Measurements from ENCODE around the gene ADPRS.

ADPRS gene

DNA sequence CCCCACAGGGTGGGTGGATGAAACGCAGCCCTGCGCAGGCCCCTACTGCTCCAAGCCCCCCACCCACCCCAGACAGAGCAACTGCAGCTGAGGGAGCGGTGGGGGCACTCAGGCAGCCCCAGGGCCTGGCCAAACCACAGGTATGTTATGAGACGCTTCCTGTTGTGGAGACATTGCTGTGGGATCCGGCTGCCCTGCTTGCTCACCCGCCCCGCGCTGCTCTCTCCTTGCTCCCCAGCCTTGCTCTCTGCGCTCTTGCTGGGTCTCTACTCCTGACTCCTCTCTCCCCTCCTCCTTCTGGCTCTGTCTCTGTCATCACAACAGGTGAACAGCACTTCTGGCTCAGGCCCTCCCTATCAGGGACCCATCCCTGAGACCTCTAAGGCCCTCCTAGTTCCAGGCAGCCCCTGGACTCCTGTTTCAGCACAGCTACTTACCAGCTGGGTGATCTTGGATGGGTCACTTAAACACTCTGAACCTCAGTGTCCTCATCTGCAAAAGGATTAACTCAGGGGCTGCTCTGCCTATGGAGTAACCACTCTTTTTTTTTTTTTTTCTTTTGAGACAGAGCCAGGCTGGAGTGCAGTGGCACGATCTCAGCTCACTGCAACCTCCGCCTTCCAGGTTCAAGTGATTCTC is 20.5 kb downstream of the ADPRS start:
- peak; percentile 46 for DNase-seq

DNA sequence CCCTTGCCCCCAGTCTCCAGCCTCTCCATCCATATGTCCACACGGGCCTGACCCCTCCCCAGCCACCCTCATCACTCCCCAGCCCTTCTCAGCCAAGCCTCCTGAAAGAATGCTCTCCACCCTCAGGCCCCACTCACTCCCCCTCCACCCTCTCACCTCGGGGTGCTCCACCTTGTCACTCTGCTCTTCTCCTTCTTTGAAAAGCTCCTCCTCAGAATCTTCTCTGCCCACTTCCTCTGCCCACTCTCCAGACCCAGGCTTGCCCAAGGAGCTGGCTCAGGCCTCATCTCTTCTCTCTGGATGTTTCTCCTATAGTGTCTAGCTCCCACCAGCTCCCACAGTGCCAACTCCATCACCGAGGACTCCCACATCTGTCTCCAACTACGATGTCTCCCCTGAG is 22.5 kb downstream of the ADPRS start:
- DNase-seq, result no peak

GRCh38 chr1:36112823-36113222 is 24.1 kb downstream of the ADPRS start:
- DNase-seq, result no peak

- DNase-seq, result no peak
Observed at GRCh38 chr1:36114371-36114770, 25.7 kb downstream of the ADPRS start.

DNA sequence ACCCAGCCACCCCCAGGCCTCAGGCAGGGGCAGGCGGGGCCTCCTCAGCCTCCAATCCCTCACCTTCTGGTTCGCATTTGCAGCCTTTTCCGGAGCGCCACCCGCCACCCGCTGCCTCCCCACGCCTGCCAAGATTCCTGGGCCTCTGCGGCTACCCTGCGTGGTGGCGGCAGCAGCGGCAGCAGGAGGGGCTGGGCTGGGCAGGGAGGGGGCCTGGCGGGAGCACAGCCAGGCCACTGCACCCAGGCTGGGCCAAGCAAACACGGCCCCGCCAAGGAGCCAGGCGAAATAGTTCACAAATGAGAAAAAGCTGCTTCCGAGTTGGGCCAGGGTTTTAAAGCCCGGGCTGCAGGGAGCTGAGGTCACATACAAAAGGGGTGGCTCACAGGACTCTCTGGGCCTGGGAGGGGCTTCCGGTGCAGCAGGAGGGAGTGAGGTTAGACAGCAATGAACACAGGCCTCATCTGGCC is 26.5 kb downstream of the ADPRS start:
- DNase-seq, result no peak

DNA sequence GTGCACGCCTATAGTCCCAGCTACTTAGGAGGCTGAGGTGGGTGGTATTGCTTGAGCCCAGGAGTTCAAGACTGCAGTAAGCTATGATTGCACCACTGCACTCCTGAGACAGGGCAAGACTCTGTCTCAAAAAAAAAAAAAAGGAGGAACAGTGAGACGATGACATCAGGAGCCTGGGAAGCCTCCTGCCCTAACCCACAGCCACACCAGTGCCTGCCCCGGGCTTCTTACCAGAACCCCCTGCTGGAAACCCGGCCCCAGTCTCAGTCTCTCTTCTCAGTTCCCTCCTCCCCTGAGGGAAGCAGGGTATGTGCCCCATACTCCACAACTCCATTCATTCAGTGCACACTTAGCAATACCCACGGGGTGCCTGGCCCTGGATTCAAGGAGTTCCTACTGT is 27.2 kb downstream of the ADPRS start:
- no peak for DNase-seq

DNA sequence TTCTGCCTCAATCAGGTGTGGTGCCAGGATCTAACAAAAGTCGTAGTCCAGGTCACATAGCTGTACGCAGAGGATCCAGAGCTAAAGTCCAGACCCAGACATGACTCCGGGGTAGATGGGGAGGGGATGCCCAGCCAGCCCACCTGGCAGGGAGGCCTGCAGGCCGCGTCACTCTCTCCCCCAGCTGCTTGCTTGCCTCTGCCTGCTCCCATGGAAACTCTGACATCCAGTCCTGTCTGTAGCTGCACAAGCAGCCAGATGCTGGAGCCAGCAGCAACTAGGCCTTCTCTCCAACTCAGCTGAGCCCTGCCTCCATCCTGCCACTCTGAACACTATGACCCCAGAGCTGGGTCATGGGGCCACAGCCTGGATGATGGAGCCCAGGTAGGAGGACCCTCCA is 28.2 kb downstream of the ADPRS start:
- no peak for DNase-seq

GRCh38 chr1:36118447-36119204 is 29.9 kb downstream of the ADPRS start:
- no peak for DNase-seq

GRCh38 chr1:36119456-36119855 is 30.8 kb downstream of the ADPRS start:
- DNase-seq, result no peak

DNA sequence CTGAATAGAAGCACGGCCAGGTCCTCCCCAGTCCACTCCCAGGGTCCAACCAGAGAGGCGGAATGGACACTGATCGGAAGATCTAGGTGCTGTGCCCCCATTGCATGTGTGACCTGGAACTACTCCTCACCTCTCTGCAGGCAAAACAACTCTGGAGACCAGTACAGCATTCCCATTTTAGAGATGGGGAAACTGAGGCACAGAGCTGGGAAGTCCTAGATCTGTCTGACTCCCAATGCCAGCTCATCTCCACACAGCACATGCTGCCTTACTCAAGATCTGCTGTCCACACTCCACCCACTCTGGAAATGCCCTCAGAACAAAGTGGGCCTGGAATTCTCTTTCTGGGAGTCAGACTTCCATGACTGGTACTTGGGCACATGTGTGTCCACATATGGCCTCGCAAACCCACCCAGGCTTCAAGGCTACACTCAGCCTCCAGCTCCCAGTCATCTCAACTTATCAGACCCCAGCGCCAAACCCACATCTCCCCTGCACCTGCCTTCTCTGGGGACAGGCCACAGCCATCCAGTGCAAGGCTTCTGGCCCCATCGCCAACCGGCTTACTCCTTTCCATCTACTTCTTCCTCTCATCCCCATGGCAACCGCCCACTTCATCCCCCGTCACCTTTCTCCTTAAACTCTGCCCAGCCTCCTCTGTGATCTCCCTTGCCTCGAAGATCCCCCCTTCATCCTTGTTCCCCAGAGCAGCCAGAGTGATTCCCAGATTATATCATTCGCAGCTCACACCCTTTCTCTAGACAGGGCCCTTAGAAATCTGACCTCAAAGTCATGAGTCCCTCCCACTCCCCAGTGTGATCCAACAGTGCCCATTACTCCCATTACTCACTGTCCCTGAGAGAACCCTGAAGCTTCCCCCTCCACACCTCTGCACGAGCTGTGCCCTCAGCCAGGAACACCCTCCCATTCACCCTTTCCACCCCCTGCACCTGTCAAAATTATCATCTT is 33.7 kb downstream of the ADPRS start:
- DNase-seq, result no peak

DNA sequence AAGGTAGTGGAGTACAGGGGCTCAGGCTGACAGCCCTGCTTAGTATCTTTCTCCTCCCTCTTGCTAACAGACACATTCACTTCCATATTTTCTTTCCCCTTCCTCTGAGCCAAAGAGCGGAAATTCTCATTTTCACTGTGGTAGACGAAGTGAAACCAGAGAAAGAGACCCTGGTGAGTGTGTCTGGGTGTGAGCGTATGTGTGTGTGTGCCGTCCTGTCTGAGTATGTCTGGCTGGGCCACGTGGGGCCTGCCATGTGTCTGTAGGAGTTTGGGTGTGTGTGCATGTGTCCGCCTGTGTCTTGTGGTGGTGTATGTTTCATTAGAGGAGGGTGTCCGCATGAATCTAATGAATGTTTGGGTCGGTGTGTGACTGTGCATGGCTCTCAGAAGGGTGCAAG is 34.7 kb downstream of the ADPRS start:
- no peak for DNase-seq

- no peak for DNase-seq
Observed at GRCh38 chr1:36124404-36125128, 35.9 kb downstream of the ADPRS start.

DNA sequence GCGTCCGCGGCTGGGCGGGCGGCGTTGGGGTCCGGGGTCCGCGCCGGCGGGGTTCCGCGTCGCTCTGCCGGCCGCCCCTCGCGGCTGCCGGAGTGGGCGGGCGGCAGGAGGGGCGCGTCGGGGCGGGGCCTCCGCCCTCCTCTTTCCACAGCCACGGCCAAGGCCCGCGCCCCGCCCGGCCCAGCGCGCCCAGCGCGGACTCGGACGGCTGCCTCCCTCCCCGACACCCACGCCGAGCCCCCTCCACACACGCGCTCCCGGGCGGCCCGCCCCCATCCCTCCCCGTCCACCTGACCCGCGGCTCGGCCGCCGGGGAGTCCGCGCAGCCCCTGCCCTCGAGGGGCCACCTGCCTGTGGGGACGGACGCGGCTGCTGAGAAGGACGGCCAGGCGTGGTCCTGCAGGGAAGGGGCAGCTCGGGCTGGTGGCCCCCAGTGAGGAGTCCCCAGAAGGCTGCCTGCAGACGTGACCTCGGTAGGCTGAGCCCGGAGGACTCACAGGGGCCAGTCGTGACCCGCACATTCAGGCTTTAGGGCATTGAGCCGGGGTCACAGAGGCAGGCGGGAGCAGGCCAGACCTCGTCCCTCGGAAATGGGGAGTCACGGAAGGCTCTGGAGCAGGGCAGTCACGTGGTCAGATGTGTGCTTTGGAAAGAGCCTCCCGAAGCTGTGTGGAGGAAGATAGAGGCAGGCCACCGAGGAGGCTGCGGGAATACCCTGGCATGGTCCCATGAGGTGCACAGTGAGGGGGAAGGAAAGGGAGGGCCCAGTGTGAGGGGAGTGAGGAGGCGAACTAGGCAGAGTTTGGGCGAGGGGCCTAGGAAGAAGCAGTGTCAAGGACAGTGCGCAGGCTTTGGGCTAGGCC is 36.7 kb downstream of the ADPRS start, which contains the start of gene COL8A2:
TSS of gene COL8A2 (minus strand) at position 94 of the 863 bp plus-strand sequence. CDS start 24,980 bp downstream, outside the sequence.
- DNase-seq, result no peak

GRCh38 chr1:36126005-36126716 is 37.5 kb downstream of the ADPRS start:
- DNase-seq, result no peak

- DNase-seq, result no peak
Observed at GRCh38 chr1:36126797-36127500, 38.3 kb downstream of the ADPRS start.

- DNase-seq, result no peak
Observed at GRCh38 chr1:36128126-36128904, 39.6 kb downstream of the ADPRS start.

DNA sequence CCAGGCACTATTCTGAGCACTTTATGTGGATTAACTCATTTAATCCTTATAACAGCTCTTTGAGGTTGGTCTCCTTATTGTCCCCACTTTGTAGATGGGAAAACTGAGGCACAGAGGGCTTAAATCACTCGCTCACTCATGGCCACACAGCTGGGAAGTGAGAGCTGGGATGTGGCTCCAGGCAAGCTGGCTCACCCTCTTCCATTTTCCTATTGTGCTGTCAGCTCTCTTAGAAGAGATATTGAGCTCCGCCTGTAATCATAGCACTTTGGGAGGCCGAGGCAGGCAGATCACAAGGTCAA is 40.2 kb downstream of the ADPRS start:
- no peak for DNase-seq

DNA sequence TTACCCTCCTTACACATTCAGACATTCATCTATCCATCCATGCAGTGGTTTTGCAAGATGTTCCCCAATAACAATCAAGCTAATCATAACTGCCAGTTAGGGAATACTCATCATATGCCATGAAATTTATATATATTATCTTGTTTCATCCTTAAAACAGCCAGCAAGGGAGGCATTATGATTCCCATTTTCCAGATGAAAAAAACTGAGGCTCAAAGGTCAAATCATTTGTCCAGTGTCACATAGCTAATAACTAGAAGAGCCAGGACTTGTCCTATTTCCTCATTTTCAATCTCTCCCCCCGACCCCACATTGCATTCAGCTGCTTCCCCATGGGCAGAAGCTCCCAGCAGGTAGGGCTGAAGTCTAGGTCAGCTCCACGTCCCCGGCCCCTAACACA is 43.3 kb downstream of the ADPRS start:
- no peak for DNase-seq

DNA sequence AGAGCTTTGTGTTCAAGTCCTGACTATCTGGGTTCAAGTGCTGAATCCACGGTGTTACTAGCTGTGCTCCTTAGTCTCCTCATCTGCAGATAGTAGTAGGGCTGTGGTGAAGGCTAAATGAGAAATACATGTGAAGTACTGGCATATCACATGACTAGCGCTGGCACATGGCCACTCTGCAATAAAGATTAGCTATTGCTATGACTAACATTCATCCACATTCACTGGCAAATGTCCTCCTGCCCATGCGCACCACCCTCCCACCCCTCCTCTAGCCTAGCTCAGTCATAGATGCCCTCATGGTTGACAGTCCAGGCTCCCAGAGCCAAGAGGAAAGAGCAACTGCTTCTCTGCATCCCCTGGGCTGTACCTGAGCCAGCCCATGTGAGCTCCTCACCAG is 44.8 kb downstream of the ADPRS start:
- no peak for DNase-seq

GRCh38 chr1:36134031-36134430 is 45.3 kb downstream of the ADPRS start:
- DNase-seq, result no peak

Measured in activated naive CD4-positive, alpha-beta T cell treated with anti-CD3 and anti-CD28 coated beads, Interleukin-2, amount 50 U/mL, for 16 hours (primary cell).